Loucy (cell line): ENCODE measurements around the gene C18orf32.

Source experiments
- H2AFZ ChIP-seq: fragments of 200-600 bp; sonication (generic); 2 replicates; pipeline ENCODE4 v1.6.0; 2016; ENCODE audit warnings: antibody characterized with exemption, mild to moderate bottlenecking, low read length, moderate library complexity
- H3F3A ChIP-seq: fragments of 200-600 bp; 2 replicates; pipeline ENCODE4 v1.6.0; 2016; ENCODE audit warnings: antibody characterized with exemption, low read depth, mild to moderate bottlenecking
- H3K27me3 ChIP-seq: fragments of 200-600 bp; sonication (generic); 2 replicates; pipeline ENCODE4 v1.6.1; 2014; ENCODE audit warnings: low read length, mild to moderate bottlenecking; ENCODE audit not compliant: insufficient read depth, poor library complexity, severe bottlenecking
- H3K36me3 ChIP-seq: fragments of 200-600 bp; sonication (generic); 2 replicates; pipeline ENCODE4 v1.6.1; 2016; ENCODE audit warnings: low read length; ENCODE audit not compliant: insufficient read depth
- H3K4me1 ChIP-seq: fragments of 200-600 bp; sonication (generic); 2 replicates; pipeline ENCODE4 v1.5.1; 2014; ENCODE audit warnings: low read length, mild to moderate bottlenecking; ENCODE audit not compliant: insufficient read depth, poor library complexity, severe bottlenecking
- H3K4me2 ChIP-seq: fragments of 200-600 bp; sonication (generic); 2 replicates; pipeline ENCODE4 v1.6.0; 2014; ENCODE audit warnings: antibody characterized with exemption, low read length, low read depth, mild to moderate bottlenecking; ENCODE audit not compliant: poor library complexity, severe bottlenecking
- H3K4me3 ChIP-seq: fragments of 200-600 bp; sonication (generic); 2 replicates; pipeline ENCODE4 v1.5.1; 2014; ENCODE audit warnings: low read length, mild to moderate bottlenecking, mixed read lengths; ENCODE audit not compliant: poor library complexity, severe bottlenecking
- H3K79me2 ChIP-seq: fragments of 200-600 bp; sonication (generic); 2 replicates; pipeline ENCODE4 v1.6.1; 2014; ENCODE audit warnings: low read length; ENCODE audit not compliant: insufficient read depth
- H3K9ac ChIP-seq: fragments of 200-600 bp; sonication (generic); 2 replicates; pipeline ENCODE4 v1.6.0; 2014; ENCODE audit warnings: mild to moderate bottlenecking, low read depth, low read length, moderate library complexity; ENCODE audit not compliant: poor library complexity, severe bottlenecking
- H3K9me2 ChIP-seq: fragments of 200-600 bp; sonication (generic); replicated peaks from 2 replicates; pipeline ENCODE4 v1.6.1; 2016; ENCODE audit warnings: low read depth, low read length, mixed read lengths
- H3K9me3 ChIP-seq: fragments of 200-600 bp; sonication (generic); 2 replicates; pipeline ENCODE4 v1.6.1; 2014; ENCODE audit warnings: mild to moderate bottlenecking, antibody characterized with exemption, low read length, low read depth; ENCODE audit not compliant: insufficient read depth
- H4K20me1 ChIP-seq: fragments of 200-600 bp; sonication (generic); 2 replicates; pipeline ENCODE4 v1.6.0; 2014; ENCODE audit warnings: antibody characterized with exemption, low read length, mild to moderate bottlenecking; ENCODE audit not compliant: insufficient read depth, poor library complexity, severe bottlenecking
- CTCF ChIP-seq: fragments of 200-600 bp; sonication (generic); conservative IDR thresholded peaks from 2 replicates; pipeline ENCODE4 v1.5.1; 2014; ENCODE audit warnings: mild to moderate bottlenecking, antibody characterized with exemption, low read length
- EZH2phosphoT487 ChIP-seq: fragments of 200-600 bp; IDR thresholded peaks from 2 replicates; pipeline ENCODE4 v1.6.1; 2018; ENCODE audit warnings: antibody characterized with exemption, mild to moderate bottlenecking, moderate library complexity, borderline replicate concordance

C18orf32 gene

GRCh38 chr18:49487711-49488310, 777 bp upstream of the C18orf32 start:
- Histone ChIP-seq H4K20me1 (peaks cover 49% of the 10 kb centered on the region), H3K4me1 (peaks cover 40% of the 10 kb centered on the region), H3K4me2 (peak overlapping the region; percentile 97), H3K27me3 (peaks cover 8% of the 10 kb centered on the region), H3K4me3 (peak overlapping the region; percentile 88), H3F3A (peaks cover 27% of the 10 kb centered on the region), H3K79me2 (peaks cover 76% of the 10 kb centered on the region), H2AFZ (no peak overlapping the region), H3K36me3 (peaks cover 38% of the 10 kb centered on the region), H3K9ac (peak overlapping the region; percentile 33), H3K9me3 (no peaks in the 10 kb centered on the region), H3K9me2 (no peaks in the 10 kb centered on the region)
- TF ChIP-seq CTCF (no peak), EZH2phosphoT487 (no peak)

GRCh38 chr18:49486606-49486952, 455 bp downstream of the C18orf32 start:
- Histone ChIP-seq H4K20me1 (peaks cover 42% of the 10 kb centered on the region), H3K4me2 (peak overlapping the region; percentile 81), H3K79me2 (peaks cover 68% of the 10 kb centered on the region), H3K27me3 (peaks cover under 1% of the 10 kb centered on the region), H3K4me1 (peaks cover 40% of the 10 kb centered on the region), H3K9me2 (no peaks in the 10 kb centered on the region), H3K9me3 (no peaks in the 10 kb centered on the region), H3K4me3 (peak overlapping the region; percentile 88), H2AFZ (peak overlapping the region; percentile 74), H3K9ac (peak overlapping the region; percentile 86), H3F3A (peaks cover 27% of the 10 kb centered on the region), H3K36me3 (peaks cover 44% of the 10 kb centered on the region)
- TF ChIP-seq EZH2phosphoT487 (no peak), CTCF (no peak)

- Histone ChIP-seq H3K4me3 (peak overlapping the region; percentile 88), H3K36me3 (peaks cover 44% of the 10 kb centered on the region), H3K9me3 (no peaks in the 10 kb centered on the region)
Observed at GRCh38 chr18:49486134-49486533, 900 bp downstream of the C18orf32 start.

More at GRCh38 chr18:49486134-49486533, 900 bp downstream of the C18orf32 start:
- TF ChIP-seq EZH2phosphoT487 (no peak), CTCF (no peak)
- peaks cover 64% of the 10 kb centered on the region for H3K79me2 ChIP-seq
- peak overlapping the region; percentile 81 for H3K4me2 ChIP-seq
- no peaks in the 10 kb centered on the region for H3K27me3 ChIP-seq
- H3F3A ChIP-seq: peaks cover 27% of the 10 kb centered on the region
- peaks cover 38% of the 10 kb centered on the region for H4K20me1 ChIP-seq
- H3K9ac ChIP-seq: peak overlapping the region; percentile 86
- no peaks in the 10 kb centered on the region for H3K9me2 ChIP-seq
- no peak overlapping the region for H2AFZ ChIP-seq
- peaks cover 40% of the 10 kb centered on the region for H3K4me1 ChIP-seq
